Adipocyte (in vitro differentiated cells): ENCODE data around the gene NGF.

Experiments
- DNase-seq: peaks from one replicate; pipeline ENCODE4 v3.0.0-alpha.2; 2015; ENCODE audit warnings: low read depth
- H3K27me3 ChIP-seq: replicated peaks from 2 replicates; pipeline ENCODE4 v1.7.0; 2013; ENCODE audit warnings: mild to moderate bottlenecking, low read length, moderate library complexity; ENCODE audit not compliant: control insufficient read depth, insufficient read depth
- H3K36me3 ChIP-seq: 2 replicates; pipeline ENCODE4 v1.7.0; 2013; ENCODE audit warnings: low read length, mild to moderate bottlenecking, moderate library complexity; ENCODE audit not compliant: control insufficient read depth, insufficient read depth, severe bottlenecking
- H3K4me1 ChIP-seq: 2 replicates; pipeline ENCODE4 v1.7.0; 2013; ENCODE audit warnings: mild to moderate bottlenecking, low read length, moderate library complexity; ENCODE audit not compliant: control insufficient read depth, insufficient read depth
- H3K4me3 ChIP-seq: 2 replicates; pipeline ENCODE4 v1.7.0; 2013; ENCODE audit warnings: mild to moderate bottlenecking, low read length, moderate library complexity
- H3K9ac ChIP-seq: 2 replicates; pipeline ENCODE4 v1.7.0; 2013; ENCODE audit warnings: mild to moderate bottlenecking, low read length, moderate library complexity
- H3K9me3 ChIP-seq: 2 replicates; pipeline ENCODE4 v1.7.0; 2013; ENCODE audit warnings: mild to moderate bottlenecking, low read length, moderate library complexity; ENCODE audit not compliant: control insufficient read depth

The NGF gene

GRCh38 chr1:115277276-115277675 is 60.8 kb downstream of the NGF start:
- no peak for DNase-seq
- peak overlapping the region; percentile 4 for H3K4me3 ChIP-seq
- H3K36me3 ChIP-seq, result peaks cover 10% of the 10 kb centered on the region
- H3K27me3 ChIP-seq, result no peaks in the 10 kb centered on the region
- H3K9ac ChIP-seq, result no peak overlapping the region
- H3K9me3 ChIP-seq, result peaks cover 20% of the 10 kb centered on the region
- peaks cover 30% of the 10 kb centered on the region for H3K4me1 ChIP-seq

- no peak for DNase-seq
- H3K27me3 ChIP-seq, result no peaks in the 10 kb centered on the region
- peaks cover 20% of the 10 kb centered on the region for H3K9me3 ChIP-seq
- no peak overlapping the region for H3K4me3 ChIP-seq
- peaks cover 4% of the 10 kb centered on the region for H3K36me3 ChIP-seq
- H3K9ac ChIP-seq, result no peak overlapping the region
- H3K4me1 ChIP-seq, result peaks cover 10% of the 10 kb centered on the region
Observed at GRCh38 chr1:115275216-115275615, 62.8 kb downstream of the NGF start.

- Histone ChIP-seq H3K27me3 (no peaks in the 10 kb centered on the region), H3K9ac (no peak overlapping the region), H3K36me3 (peaks cover 4% of the 10 kb centered on the region), H3K4me3 (no peak overlapping the region), H3K9me3 (peaks cover 20% of the 10 kb centered on the region), H3K4me1 (peaks cover 4% of the 10 kb centered on the region)
- DNase-seq, result no peak
Observed at GRCh38 chr1:115274467-115274866, 63.6 kb downstream of the NGF start.

- peaks cover 28% of the 10 kb centered on the region for H3K4me1 ChIP-seq
- no peaks in the 10 kb centered on the region for H3K9me3 ChIP-seq
- DNase-seq, result peak; percentile 23
- peak overlapping the region; percentile 13 for H3K9ac ChIP-seq
- no peaks in the 10 kb centered on the region for H3K27me3 ChIP-seq
- H3K4me3 ChIP-seq, result peak overlapping the region; percentile 48
- no peaks in the 10 kb centered on the region for H3K36me3 ChIP-seq
Observed at GRCh38 chr1:115266729-115267421, 71.2 kb downstream of the NGF start.

GRCh38 chr1:115265099-115265498 is 73.0 kb downstream of the NGF start:
- no peaks in the 10 kb centered on the region for H3K36me3 ChIP-seq
- no peak overlapping the region for H3K9ac ChIP-seq
- no peak overlapping the region for H3K4me3 ChIP-seq
- DNase-seq, result no peak
- H3K27me3 ChIP-seq, result no peaks in the 10 kb centered on the region
- peaks cover 28% of the 10 kb centered on the region for H3K4me1 ChIP-seq
- no peaks in the 10 kb centered on the region for H3K9me3 ChIP-seq

GRCh38 chr1:115262886-115263285 is 75.2 kb downstream of the NGF start:
- no peaks in the 10 kb centered on the region for H3K27me3 ChIP-seq
- H3K9me3 ChIP-seq, result peaks cover 19% of the 10 kb centered on the region
- no peak overlapping the region for H3K9ac ChIP-seq
- no peaks in the 10 kb centered on the region for H3K36me3 ChIP-seq
- H3K4me1 ChIP-seq, result peaks cover 28% of the 10 kb centered on the region
- no peak overlapping the region for H3K4me3 ChIP-seq
- peak; percentile 51 for DNase-seq

GRCh38 chr1:115261496-115261895 is 76.6 kb downstream of the NGF start:
- Histone ChIP-seq H3K27me3 (no peaks in the 10 kb centered on the region), H3K9ac (no peak overlapping the region), H3K36me3 (no peaks in the 10 kb centered on the region), H3K4me3 (no peak overlapping the region), H3K9me3 (peaks cover 19% of the 10 kb centered on the region), H3K4me1 (peaks cover 16% of the 10 kb centered on the region)
- DNase-seq, result no peak

GRCh38 chr1:115258302-115258866 is 79.7 kb downstream of the NGF start:
- Histone ChIP-seq H3K4me1 (peaks cover 14% of the 10 kb centered on the region), H3K9ac (no peak overlapping the region), H3K36me3 (no peaks in the 10 kb centered on the region), H3K4me3 (peak overlapping the region; percentile 55), H3K9me3 (peaks cover 23% of the 10 kb centered on the region), H3K27me3 (no peaks in the 10 kb centered on the region)
- peak; percentile 42 for DNase-seq

GRCh38 chr1:115257591-115257990 is 80.5 kb downstream of the NGF start:
- no peak overlapping the region for H3K4me3 ChIP-seq
- peaks cover 7% of the 10 kb centered on the region for H3K4me1 ChIP-seq
- H3K36me3 ChIP-seq, result no peaks in the 10 kb centered on the region
- no peak overlapping the region for H3K9ac ChIP-seq
- no peak for DNase-seq
- no peaks in the 10 kb centered on the region for H3K27me3 ChIP-seq
- peaks cover 23% of the 10 kb centered on the region for H3K9me3 ChIP-seq

GRCh38 chr1:115255154-115255553 is 82.9 kb downstream of the NGF start:
- H3K9ac ChIP-seq, result no peak overlapping the region
- H3K9me3 ChIP-seq, result peaks cover 23% of the 10 kb centered on the region
- peak; percentile 46 for DNase-seq
- H3K4me1 ChIP-seq, result peaks cover 15% of the 10 kb centered on the region
- H3K36me3 ChIP-seq, result no peaks in the 10 kb centered on the region
- H3K4me3 ChIP-seq, result no peak overlapping the region
- no peaks in the 10 kb centered on the region for H3K27me3 ChIP-seq

- DNase-seq, result no peak
- peaks cover 15% of the 10 kb centered on the region for H3K4me1 ChIP-seq
- peak overlapping the region; percentile 72 for H3K9ac ChIP-seq
- no peak overlapping the region for H3K4me3 ChIP-seq
- H3K36me3 ChIP-seq, result no peaks in the 10 kb centered on the region
- H3K9me3 ChIP-seq, result peaks cover 16% of the 10 kb centered on the region
- H3K27me3 ChIP-seq, result no peaks in the 10 kb centered on the region
Observed at GRCh38 chr1:115252585-115252984, 85.5 kb downstream of the NGF start.
